ENCODE results near the gene FDPS.
A peak's percentile ranks its signal among the peaks of the same experiment; 100 is the strongest.

FDPS gene

GRCh38 chr1:155308493-155309422, at the start of gene FDPS:
TSS of gene FDPS (plus strand) at chr1:155308866. CDS start at chr1:155309790, 924 bp downstream.
- TF ChIP-seq, protein P1, sequence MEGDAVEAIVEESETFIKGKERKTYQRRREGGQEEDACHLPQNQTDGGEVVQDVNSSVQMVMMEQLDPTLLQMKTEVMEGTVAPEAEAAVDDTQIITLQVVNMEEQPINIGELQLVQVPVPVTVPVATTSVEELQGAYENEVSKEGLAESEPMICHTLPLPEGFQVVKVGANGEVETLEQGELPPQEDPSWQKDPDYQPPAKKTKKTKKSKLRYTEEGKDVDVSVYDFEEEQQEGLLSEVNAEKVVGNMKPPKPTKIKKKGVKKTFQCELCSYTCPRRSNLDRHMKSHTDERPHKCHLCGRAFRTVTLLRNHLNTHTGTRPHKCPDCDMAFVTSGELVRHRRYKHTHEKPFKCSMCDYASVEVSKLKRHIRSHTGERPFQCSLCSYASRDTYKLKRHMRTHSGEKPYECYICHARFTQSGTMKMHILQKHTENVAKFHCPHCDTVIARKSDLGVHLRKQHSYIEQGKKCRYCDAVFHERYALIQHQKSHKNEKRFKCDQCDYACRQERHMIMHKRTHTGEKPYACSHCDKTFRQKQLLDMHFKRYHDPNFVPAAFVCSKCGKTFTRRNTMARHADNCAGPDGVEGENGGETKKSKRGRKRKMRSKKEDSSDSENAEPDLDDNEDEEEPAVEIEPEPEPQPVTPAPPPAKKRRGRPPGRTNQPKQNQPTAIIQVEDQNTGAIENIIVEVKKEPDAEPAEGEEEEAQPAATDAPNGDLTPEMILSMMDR (IDR thresholded peaks at IDR 0.05; ENCODE audit: borderline replicate concordance, control extremely low read depth, extremely low read depth, insufficient read depth, missing control alignments), result no peak
- in situ Hi-C loops (cut with MboI; ENCODE audit: low sequenced_read_pairs, unreplicated experiment), result no loop called here
- DNase-seq (ENCODE audit: low spot score), result peak; percentile 97

- in situ Hi-C loops (cut with MboI; ENCODE audit: low sequenced_read_pairs, unreplicated experiment), result no loop called here
- TF ChIP-seq, protein P1 (IDR thresholded peaks at IDR 0.05; ENCODE audit: borderline replicate concordance, control extremely low read depth, extremely low read depth, insufficient read depth, missing control alignments), result no peak
- no peak for DNase-seq (ENCODE audit: low spot score)
These were observed 48.4 kb upstream of the FDPS start for GRCh38 chr1:155260276-155260675.

DNA sequence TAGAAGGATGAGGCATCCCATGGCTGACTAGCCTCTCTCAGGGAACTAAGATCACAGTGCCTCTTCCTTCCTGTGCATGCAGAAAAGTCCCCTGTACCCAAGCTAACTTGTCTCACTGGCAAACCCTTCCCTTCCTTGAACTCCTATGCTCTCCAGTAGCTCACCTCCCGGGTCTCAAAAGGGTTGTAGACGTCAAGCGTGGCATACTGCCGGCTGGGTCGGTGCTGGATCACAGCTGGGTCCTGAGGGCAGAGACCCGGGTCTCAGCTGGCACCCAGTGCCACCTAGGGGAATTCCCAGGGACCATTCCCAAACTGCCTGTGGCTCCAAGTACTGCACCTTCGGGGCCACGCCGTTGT, 47.2 kb upstream of the FDPS start:
- in situ Hi-C loops (cut with MboI; ENCODE audit: low sequenced_read_pairs, unreplicated experiment), result no loop called here
- DNase-seq (ENCODE audit: low spot score), result no peak

GRCh38 chr1:155261852-155262673, 46.6 kb upstream of the FDPS start, which contains the start of gene SCAMP3:
TSS of gene SCAMP3 (minus strand) at chr1:155262360. CDS start at chr1:155262151, 209 bp downstream.
- TF ChIP-seq, protein P1 (IDR thresholded peaks at IDR 0.05; ENCODE audit: borderline replicate concordance, control extremely low read depth, extremely low read depth, insufficient read depth, missing control alignments), result no peak
- in situ Hi-C loops (cut with MboI; ENCODE audit: low sequenced_read_pairs, unreplicated experiment), result no loop called here
- DNase-seq (ENCODE audit: low spot score), result peak; percentile 97

More for the DNA sequence above, 47.2 kb upstream of the FDPS start:
- TF ChIP-seq, protein P1 (IDR thresholded peaks at IDR 0.05; ENCODE audit: borderline replicate concordance, control extremely low read depth, extremely low read depth, insufficient read depth, missing control alignments), result no peak

DNA sequence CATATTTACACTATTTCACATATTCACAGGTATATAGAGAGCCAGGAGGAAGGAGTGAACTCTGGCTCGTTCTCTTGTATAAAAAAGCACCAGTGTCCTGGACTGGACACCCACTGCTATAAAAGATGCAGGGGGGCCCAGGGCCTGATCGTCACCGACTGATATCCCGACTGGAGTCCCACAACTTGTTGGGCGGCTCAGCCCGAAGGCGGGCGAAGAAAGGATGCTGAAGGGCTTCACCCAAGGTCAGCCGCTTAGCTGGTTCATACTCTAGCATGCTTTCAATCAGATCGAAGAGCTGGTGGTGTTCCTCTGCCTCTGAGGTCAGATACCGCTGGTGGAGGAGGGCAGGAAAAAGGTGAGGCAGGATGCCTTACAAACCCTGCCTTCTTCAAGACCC, 45.6 kb upstream of the FDPS start:
- DNase-seq (ENCODE audit: low spot score), result no peak
- in situ Hi-C loops (cut with MboI; ENCODE audit: low sequenced_read_pairs, unreplicated experiment), result no loop called here
- TF ChIP-seq, protein P1 (IDR thresholded peaks at IDR 0.05; ENCODE audit: borderline replicate concordance, control extremely low read depth, extremely low read depth, insufficient read depth, missing control alignments), result no peak

DNA sequence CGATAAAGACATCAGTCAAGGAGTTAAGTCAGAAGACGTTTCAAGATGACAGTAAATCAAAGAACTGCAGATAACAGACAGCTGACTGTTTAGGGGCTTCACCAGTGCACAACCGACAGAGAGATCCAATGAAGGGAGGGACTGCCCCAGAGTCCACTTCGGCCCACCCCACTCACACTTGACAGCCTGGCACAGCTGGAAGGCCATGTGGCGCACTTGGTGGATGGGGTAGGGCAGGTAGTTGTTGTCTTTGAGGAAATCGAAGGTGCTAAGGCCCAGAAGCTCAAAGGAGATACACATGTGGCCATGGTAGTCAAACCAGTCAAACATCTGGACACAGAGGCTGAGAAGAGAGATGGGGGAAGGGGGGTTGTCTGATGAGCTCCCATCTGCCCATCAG, 42.1 kb upstream of the FDPS start:
- in situ Hi-C loops (cut with MboI; ENCODE audit: low sequenced_read_pairs, unreplicated experiment), result no loop called here

More for the DNA sequence above, 42.1 kb upstream of the FDPS start:
- no peak for DNase-seq (ENCODE audit: low spot score)
- TF ChIP-seq, protein P1 (IDR thresholded peaks at IDR 0.05; ENCODE audit: borderline replicate concordance, control extremely low read depth, extremely low read depth, insufficient read depth, missing control alignments), result no peak
